GM23248 (cell line): Measurements from ENCODE around the gene GPR89A. TPM values are rescaled to one million over a fixed set of nuclear protein-coding genes. Genes with fewer than 3 reads are reported as not detected.

Experiments
- DNase-seq: peaks from one replicate; pipeline ENCODE4 v3.0.0-alpha.2; 2015
- H2AFZ ChIP-seq: fragments of 200-600 bp; sonication (generic); 2 replicates; pipeline ENCODE4 v1.6.1; 2016; ENCODE audit warnings: antibody characterized with exemption
- H3F3A ChIP-seq: fragments of 200-600 bp; sonication (generic); 2 replicates; pipeline ENCODE4 v1.6.1; 2016; ENCODE audit warnings: mild to moderate bottlenecking, antibody characterized with exemption, mixed run types; ENCODE audit not compliant: insufficient read depth
- H3K27ac ChIP-seq: fragments of 200-600 bp; sonication (generic); 2 replicates; pipeline ENCODE4 v1.5.1; 2016; ENCODE audit warnings: mild to moderate bottlenecking
- H3K27me3 ChIP-seq: fragments of 200-600 bp; sonication (generic); replicated peaks from 2 replicates; pipeline ENCODE4 v1.6.1; 2016; ENCODE audit warnings: mild to moderate bottlenecking; ENCODE audit not compliant: insufficient read depth
- H3K36me3 ChIP-seq: fragments of 200-600 bp; sonication (generic); 2 replicates; pipeline ENCODE4 v1.6.1; 2016; ENCODE audit warnings: low read depth, mild to moderate bottlenecking
- H3K4me1 ChIP-seq: fragments of 200-600 bp; sonication (generic); 2 replicates; pipeline ENCODE4 v1.6.1; 2016; ENCODE audit warnings: mild to moderate bottlenecking; ENCODE audit not compliant: insufficient read depth
- H3K4me2 ChIP-seq: fragments of 200-600 bp; sonication (generic); one replicate; pipeline ENCODE4 v1.6.1; 2016; ENCODE audit warnings: mild to moderate bottlenecking; ENCODE audit not compliant: unreplicated experiment
- H3K4me3 ChIP-seq: fragments of 200-600 bp; sonication (generic); 2 replicates; pipeline ENCODE4 v1.5.1; 2016; ENCODE audit warnings: mild to moderate bottlenecking
- H3K79me2 ChIP-seq: fragments of 200-600 bp; sonication (generic); 2 replicates; pipeline ENCODE4 v1.6.1; 2016; ENCODE audit warnings: mild to moderate bottlenecking; ENCODE audit not compliant: insufficient read depth
- H3K9ac ChIP-seq: fragments of 200-600 bp; sonication (generic); 2 replicates; pipeline ENCODE4 v1.6.1; 2016; ENCODE audit warnings: mild to moderate bottlenecking
- H3K9me2 ChIP-seq: fragments of 200-600 bp; sonication (generic); 2 replicates; pipeline ENCODE4 v1.6.1; 2016; ENCODE audit warnings: mixed run types, mild to moderate bottlenecking, moderate library complexity; ENCODE audit not compliant: insufficient read depth
- H3K9me3 ChIP-seq: fragments of 200-600 bp; sonication (generic); one replicate; pipeline ENCODE4 v1.6.1; 2017; ENCODE audit warnings: low read depth
- H4K20me1 ChIP-seq: fragments of 200-600 bp; sonication (generic); 2 replicates; pipeline ENCODE4 v1.6.0; 2016; ENCODE audit not compliant: insufficient read depth
- EZH2 ChIP-seq: fragments of 200-600 bp; sonication (generic); IDR thresholded peaks from 2 replicates; pipeline ENCODE4 v1.6.1; 2018; ENCODE audit warnings: antibody characterized with exemption, mild to moderate bottlenecking; ENCODE audit not compliant: insufficient read depth, poor library complexity, severe bottlenecking
- EZH2phosphoT487 ChIP-seq: fragments of 200-600 bp; sonication (generic); IDR thresholded peaks from 2 replicates; pipeline ENCODE4 v1.6.1; 2018; ENCODE audit warnings: antibody characterized with exemption, moderate library complexity, mild to moderate bottlenecking, low read depth; ENCODE audit not compliant: insufficient read depth
- WGBS, 2 experiments: methylation state at CpG; one replicate each; pipeline ENCODE4 v1.1.6; 2015 to 2017; ENCODE audit warnings: low lambda C conversion rate in 2 of 2, low coverage in 1 of 2; ENCODE audit errors: missing lambda C conversion rate in 2 of 2; 5-methylcytosine and 5-hydroxymethylcytosine counted together
- in situ Hi-C: fragments of 300-500 bp; cut with MboI; formaldehyde crosslinking; loops from 2 replicates; pipeline ENCODE4 v1.15.0; 2020
- polyA plus RNA-seq: library from polyadenylated mRNA; unstranded; fragments of >200 nt; fragmentation: Nextera tagmentation; extraction: Ambion mirVana; gene quantifications from 2 replicates; pipeline ENCODE4 v1.2.1, GENCODE V29; 2016
- total RNA-seq: library from RNA; depleted of rRNA; stranded (reverse); fragments of >200 nt; shearing (Covaris generic); gene quantifications from 2 replicates; pipeline ENCODE4 v1.2.3, GENCODE V29; 2014

Gene GPR89A
- total and polyA plus RNA-seq, 2 experiments from 2014 or later = 32.0 to 32.6 TPM

DNA sequence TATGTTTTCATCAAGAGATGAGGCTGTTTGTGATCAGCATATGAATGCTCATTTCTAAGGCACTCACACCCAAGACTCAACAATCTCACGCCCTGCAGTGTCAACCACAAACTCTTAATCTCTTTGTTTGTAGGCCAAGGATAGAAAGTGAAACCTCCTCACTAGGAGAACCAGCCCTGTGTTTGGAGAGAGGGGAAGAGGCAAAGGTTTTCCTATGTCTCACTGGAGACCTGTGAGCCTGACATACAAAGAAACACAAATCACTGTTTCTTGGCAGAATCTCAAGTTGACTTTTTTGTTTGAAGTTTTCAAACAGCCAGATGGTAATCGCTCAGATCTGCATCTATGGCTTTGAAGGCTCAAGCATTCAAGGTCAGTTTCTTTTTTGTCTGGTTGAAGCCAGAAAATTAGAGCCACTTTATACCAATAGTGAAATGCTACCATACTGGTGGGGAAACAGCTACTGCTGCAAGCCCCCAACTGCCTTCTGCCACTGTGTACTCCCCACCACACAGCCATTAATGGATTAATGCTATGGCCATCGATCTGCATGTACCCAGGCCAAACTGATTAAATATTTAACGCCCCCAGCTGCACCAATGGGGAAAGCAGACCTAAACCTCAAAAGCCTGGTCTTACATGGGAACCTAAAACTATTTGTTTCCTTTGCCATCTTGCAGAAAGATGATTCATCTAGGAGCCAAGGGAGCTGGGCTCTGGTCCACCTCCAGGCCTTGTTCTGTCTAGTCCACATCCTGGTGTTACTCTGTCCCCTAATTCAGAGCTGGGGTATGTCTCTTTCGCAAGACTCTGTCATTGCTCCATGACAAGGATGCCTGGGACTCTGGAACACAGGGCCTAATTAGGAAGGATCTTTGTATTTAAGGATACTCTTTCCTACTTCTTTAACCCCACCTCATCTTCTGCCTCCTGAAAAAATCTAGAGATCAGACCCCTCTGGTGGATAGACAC lies 83.1 kb downstream of the GPR89A start:
- TF ChIP-seq EZH2 (no peak), EZH2phosphoT487 (no peak)
- Histone ChIP-seq H3K36me3 (no peaks in the 10 kb centered on the region), H4K20me1 (no peaks in the 10 kb centered on the region), H3F3A (peaks cover 19% of the 10 kb centered on the region), H2AFZ (peak overlapping the region; percentile 12; the same call in 1 of the 2 replicates), H3K4me3 (peak overlapping the region; percentile 4; the same call in 1 of the 2 replicates), H3K9me2 (no peaks in the 10 kb centered on the region), H3K9ac (0 out of 2 replicates have a peak overlapping the region, but pooled peaks have one; percentile 15), H3K79me2 (no peaks in the 10 kb centered on the region), H3K27ac (peak overlapping the region; percentile 54), H3K9me3 (no peaks in the 10 kb centered on the region), H3K4me2 (peak overlapping the region; percentile 18), H3K27me3 (no peaks in the 10 kb centered on the region), H3K4me1 (peaks cover 21% of the 10 kb centered on the region)
- DNase-seq = peak; percentile 84
- 61 to 68% methylated on average over 5 of the region's 5 CpGs for WGBS, 2 experiments
- in situ Hi-C loops = no loop called here

DNA sequence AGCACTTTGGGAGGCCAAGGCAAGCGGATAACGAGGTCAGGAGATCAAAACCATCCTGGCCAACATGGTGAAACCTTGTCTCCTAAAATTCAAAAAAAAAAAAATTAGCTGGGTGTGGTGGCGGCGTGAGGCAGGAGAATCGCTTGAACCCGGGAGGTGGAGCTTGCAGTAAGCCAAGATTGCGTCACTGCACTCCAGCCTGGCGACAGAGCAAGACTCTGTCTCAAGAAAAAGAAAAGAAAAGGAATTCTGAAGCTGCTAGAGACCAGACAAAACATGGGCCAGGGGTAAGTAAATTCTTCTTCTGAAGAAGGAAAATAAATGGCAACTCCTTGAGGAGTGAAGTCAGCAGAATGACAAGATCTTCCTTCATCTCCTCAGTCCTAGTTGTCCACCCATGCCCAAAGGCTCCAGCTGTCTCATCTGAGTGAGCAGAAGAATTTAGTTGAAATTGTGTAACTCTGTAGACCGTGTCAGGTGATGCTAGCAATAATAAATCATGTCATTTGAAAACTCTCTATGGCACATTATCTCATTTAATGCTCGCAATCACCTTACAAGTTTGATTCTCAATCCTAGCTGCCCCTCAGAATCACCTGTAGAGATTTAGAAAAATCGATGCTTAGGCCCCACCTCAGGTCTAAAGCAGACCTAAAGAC lies 85.1 kb downstream of the GPR89A start:
- in situ Hi-C loops = no loop called here
- no peak for TF ChIP-seq EZH2
- H3K79me2 ChIP-seq = no peaks in the 10 kb centered on the region
- H3K27ac ChIP-seq = no peak overlapping the region
- no peak overlapping the region for H3K9ac ChIP-seq
- no peaks in the 10 kb centered on the region for H3K9me3 ChIP-seq
- H3K4me1 ChIP-seq = peaks cover 21% of the 10 kb centered on the region
- no peak overlapping the region for H3K4me3 ChIP-seq
- H3F3A ChIP-seq = peaks cover 19% of the 10 kb centered on the region
- WGBS, 2 experiments = 92 to 93% methylated on average over 11 of the region's 11 CpGs
- H3K4me2 ChIP-seq = no peak overlapping the region
- no peak for DNase-seq
- no peaks in the 10 kb centered on the region for H4K20me1 ChIP-seq
- no peaks in the 10 kb centered on the region for H3K9me2 ChIP-seq
- no peaks in the 10 kb centered on the region for H3K36me3 ChIP-seq
- no peak overlapping the region for H2AFZ ChIP-seq
- no peaks in the 10 kb centered on the region for H3K27me3 ChIP-seq

DNA sequence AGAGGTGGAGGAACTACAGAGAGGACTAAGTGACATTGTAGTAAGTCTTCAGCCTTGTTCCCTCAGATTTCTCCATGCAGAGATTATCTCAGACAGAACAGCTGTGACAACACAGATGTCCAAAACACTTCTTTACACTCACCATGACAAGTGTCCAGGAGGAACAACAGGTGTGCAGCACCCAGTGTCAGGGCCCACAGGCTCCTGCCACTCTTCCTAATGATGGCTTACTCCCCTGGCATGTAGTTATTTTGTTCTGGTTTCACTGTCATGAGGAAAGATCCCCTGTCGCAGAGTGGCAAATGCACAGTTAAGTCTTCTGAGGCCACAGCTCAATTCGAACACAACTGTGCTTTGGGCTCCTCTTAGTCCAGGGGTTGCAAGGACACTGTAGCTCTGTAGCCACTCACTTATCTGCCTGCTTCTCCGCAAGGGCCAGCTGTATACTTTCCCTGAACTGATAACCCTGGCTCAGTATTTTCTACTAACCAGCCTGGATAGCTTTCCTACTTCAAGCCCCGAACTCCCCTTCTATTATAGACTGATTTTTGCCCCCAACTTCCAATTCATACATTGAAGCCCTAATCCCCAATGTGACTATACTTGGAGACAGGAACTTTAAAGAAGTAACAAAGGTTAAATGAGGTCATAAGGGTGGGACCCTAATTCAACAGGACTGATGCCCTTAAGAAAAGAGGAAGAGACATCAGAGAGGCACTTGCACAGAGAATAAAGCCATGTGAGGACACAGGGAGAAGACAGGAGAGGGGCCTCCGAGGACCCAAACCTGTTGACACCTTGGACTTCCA lies 88.2 kb downstream of the GPR89A start:
- Histone ChIP-seq H3K9ac (no peak overlapping the region), H3F3A (no peaks in the 10 kb centered on the region), H3K79me2 (no peaks in the 10 kb centered on the region), H3K4me3 (no peak overlapping the region), H3K4me1 (peaks cover 10% of the 10 kb centered on the region), H3K9me3 (no peaks in the 10 kb centered on the region), H3K4me2 (no peak overlapping the region), H3K9me2 (no peaks in the 10 kb centered on the region), H3K27me3 (no peaks in the 10 kb centered on the region), H3K27ac (no peak overlapping the region), H4K20me1 (no peaks in the 10 kb centered on the region), H3K36me3 (no peaks in the 10 kb centered on the region), H2AFZ (no peak overlapping the region)
- TF ChIP-seq EZH2 (no peak), EZH2phosphoT487 (no peak)
- in situ Hi-C loops = no loop called here
- WGBS, 2 experiments = 80 to 83% methylated on average over 5 of the region's 5 CpGs
- no peak for DNase-seq

DNA sequence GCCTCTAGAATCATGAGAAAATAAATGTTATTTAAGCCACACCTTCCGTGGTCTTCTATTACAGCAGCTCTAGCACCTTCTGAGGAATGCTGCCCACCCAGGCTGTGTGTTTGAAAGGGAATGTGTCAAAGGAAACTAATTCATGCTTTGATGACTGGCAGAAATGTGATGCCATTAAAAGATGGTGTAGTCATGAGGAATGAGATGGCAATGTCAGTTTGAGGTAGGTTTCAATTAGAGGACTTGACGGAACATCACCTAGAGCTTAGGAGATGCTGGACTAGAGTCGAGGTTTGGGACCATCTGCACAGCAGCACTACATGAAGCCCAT lies 88.8 kb downstream of the GPR89A start:
- H3K4me2 ChIP-seq = no peak overlapping the region
- no peak overlapping the region for H3K27ac ChIP-seq
- peaks cover 4% of the 10 kb centered on the region for H3K4me1 ChIP-seq
- WGBS, 2 experiments = 92 to 93% methylated on average over 3 of the region's 3 CpGs
- no peak for DNase-seq
- H3K36me3 ChIP-seq = no peaks in the 10 kb centered on the region
- H3K4me3 ChIP-seq = no peak overlapping the region
- in situ Hi-C loops = no loop called here
- H3F3A ChIP-seq = no peaks in the 10 kb centered on the region
- no peaks in the 10 kb centered on the region for H3K27me3 ChIP-seq
- H3K9me2 ChIP-seq = no peaks in the 10 kb centered on the region
- no peak overlapping the region for H2AFZ ChIP-seq
- no peaks in the 10 kb centered on the region for H3K9me3 ChIP-seq
- no peak for TF ChIP-seq EZH2
- no peak for TF ChIP-seq EZH2phosphoT487
- H3K79me2 ChIP-seq = no peaks in the 10 kb centered on the region
- H4K20me1 ChIP-seq = no peaks in the 10 kb centered on the region
- H3K9ac ChIP-seq = no peak overlapping the region
